ENCODE results near the gene MBD3.

- TF ChIP-seq CTCF (IDR thresholded peaks at IDR 0.05; ENCODE audit: poor library complexity) (no peak), EZH2phosphoT487 (IDR thresholded peaks at IDR 0.05; ENCODE audit: low read depth, severe bottlenecking, unreplicated experiment) (no peak), EZH2 (IDR thresholded peaks at IDR 0.05; ENCODE audit: borderline replicate concordance) (no peak)
Measured at GRCh38 chr19:1577090-1577928, 15.4 kb downstream of the MBD3 start.
